HG03139 (cell line): ENCODE results near the gene CHMP1B.
"Not testable (repeated sequence)": the region's sequence is repeated elsewhere in the genome, so short reads cannot be mapped to it uniquely, and the experiment has no call there.

Experiments used
- ATAC-seq: cut with Tn5 transposase; IDR thresholded peaks from one replicate; pipeline ENCODE4 v1.9.1; 2021; ENCODE audit not compliant: unreplicated experiment

Gene CHMP1B

DNA sequence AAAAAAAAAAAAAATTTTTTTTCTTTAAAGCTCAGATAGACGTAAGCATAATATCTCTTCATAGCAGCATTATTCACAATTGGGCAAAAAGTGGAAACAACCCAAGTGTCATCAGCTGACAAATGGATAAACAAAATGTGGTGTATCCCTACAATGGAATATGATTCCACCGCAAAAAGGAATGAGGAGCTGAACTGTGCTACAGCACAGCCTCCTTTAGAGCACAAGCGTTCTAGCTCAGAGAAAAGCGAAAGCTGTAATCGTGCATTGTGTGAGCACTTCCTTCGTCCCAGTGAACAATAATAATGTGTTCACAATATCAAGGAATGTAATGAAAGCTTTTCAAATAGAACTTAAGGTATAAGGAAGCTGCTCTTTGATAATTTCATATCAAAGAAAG lies 11.7 kb upstream of the CHMP1B start:
- ATAC-seq: no peak

DNA sequence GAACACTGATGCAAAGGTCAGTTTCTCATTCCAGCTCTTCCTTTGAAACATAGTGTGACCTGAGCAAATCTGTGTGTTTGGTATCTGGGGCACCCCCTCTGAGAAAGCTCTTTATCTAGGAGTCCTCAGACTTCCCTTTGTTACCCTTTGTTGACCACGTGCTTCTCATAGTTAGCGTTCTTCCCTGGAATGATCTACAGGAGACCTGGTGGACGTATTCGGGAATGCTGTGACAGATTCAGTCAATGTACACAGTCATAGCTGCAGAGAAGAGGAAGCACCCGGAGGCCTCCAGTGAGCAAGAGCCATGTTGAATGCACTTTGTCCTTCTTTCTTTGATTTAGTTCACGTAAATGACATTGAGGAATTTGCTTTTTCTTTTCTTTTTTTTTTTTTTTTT lies 10.7 kb upstream of the CHMP1B start:
- no peak for ATAC-seq

- no peak for ATAC-seq
Observed at GRCh38 chr18:11842562-11842961, 8.7 kb upstream of the CHMP1B start.

- ATAC-seq: no peak
Observed at GRCh38 chr18:11844436-11844835, 6.8 kb upstream of the CHMP1B start.

DNA sequence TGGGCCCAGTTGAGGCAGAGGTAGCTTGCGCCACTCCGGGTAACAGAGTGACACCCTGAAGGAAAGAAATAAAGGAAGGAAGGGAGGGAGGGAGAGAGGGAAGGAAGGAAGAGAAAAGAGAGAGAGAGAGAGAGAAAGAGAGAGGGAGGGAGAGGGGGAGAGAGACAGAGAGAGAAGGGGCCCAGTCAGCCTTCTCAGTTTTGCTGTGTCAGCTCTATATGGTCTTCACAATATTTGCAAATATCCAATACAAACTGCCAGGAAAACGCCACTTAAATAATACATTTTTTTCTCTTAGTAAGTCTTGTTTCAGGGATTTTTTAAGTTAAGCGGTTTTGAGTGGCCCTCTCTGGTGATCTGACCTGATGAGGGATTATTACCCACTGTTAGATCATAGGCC lies 5.6 kb upstream of the CHMP1B start:
- no peak for ATAC-seq

GRCh38 chr18:11847811-11848210 lies 3.4 kb upstream of the CHMP1B start:
- ATAC-seq: no peak

GRCh38 chr18:11849279-11849678 lies 1.9 kb upstream of the CHMP1B start:
- no peak for ATAC-seq

DNA sequence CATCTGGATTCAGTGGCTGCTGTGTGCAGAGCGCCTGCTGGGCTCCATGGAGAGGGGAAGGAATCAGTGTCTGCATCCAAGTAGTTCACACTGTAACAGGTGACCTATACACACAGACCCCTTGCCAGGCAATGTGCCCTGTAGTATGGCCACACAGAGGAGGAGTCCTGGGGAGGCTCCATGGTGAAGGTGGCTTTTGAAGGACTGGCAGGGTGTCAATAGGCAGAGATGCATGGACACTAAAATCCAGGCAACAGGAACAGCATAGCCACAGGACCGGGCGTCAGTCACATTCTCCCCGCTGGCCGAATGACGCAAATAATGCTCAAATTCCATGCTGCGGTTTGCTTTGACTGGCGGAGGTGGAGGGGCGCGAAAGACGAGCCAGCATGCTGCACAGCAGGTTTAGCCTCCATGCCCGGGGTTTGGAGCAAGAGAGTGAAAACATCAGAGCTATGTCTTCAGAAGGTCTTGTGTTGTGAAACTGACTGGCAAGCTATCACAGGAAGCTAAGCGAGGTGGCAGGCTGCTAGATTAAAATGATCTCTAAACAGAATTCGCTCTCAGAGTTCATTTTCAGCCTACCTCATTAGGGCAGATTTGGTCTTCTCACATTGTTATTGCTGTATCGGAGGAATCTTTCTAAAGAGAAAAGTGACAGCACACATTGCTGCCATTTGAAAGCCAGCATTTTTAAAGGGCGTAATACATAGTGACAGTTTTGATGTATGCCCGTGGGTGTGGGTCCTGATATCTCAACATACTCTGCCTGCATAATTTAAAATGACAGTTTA lies 1.2 kb upstream of the CHMP1B start:
- no peak for ATAC-seq

DNA sequence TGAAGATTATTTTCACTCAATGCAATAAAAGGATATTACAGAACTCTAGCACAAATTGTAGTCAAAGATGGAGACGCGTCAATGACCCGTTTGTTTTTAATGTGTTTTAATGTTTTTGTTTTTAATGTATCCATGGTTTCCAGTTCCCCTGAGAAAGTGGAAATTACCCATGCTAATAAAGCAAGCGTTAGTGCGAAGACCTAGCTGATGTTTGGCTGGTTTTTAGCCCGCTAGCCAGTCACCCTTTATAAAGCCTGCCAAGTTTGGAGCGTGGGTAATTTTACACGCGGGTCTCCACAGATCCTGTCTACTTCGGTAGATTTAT lies 430 bp upstream of the CHMP1B start:
- peak; percentile 20 for ATAC-seq

- no peak for ATAC-seq
Observed at GRCh38 chr18:11851806-11852337, 659 bp downstream of the CHMP1B start.

DNA sequence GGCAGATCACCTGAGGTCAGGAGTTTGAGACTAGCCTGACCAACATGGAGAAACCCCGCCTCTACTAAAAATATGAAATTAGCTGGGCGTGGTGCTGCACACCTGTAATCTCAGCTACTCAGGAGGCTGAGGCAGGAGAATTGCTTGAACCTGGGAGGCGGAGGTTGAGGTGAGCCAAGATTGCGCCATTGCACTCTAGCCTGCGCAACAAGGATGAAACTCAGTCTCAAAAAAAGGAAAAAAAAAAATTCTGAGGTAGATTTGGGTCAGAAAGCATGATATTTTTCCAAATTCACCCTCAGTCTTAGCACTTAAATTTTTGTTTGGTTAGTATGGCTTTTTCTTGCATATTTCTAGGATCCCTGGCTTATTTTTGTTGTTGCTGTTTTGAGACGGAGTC lies 3.3 kb downstream of the CHMP1B start:
- not testable (repeated sequence) for ATAC-seq

GRCh38 chr18:11857177-11857887 lies 6.1 kb downstream of the CHMP1B start:
- ATAC-seq: no peak

GRCh38 chr18:11859282-11859830 lies 8.1 kb downstream of the CHMP1B start:
- ATAC-seq: no peak

DNA sequence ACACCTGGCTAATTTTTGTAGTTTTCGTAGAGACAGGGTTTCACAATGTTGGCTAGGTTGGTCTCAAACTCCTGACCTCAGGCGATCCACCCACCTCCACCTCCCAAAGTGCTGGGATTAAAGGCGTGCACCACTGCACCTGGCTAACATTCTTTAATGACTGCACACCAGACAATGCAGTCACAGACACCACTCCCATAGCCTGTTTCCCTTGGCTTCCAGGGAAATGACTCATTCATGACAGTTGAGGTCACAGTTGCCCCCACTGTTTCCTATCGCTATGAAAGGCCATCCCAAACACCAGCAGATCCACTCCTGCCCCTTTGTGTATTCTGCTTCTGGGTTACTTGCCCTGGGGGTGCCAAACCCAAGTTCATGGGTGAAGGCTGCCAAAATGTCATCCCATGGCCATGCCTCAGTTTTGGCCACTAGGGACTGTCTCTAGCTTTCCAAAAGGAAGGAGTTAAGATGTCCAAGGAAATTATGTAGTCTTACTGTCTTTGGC lies 8.7 kb downstream of the CHMP1B start:
- no peak for ATAC-seq

DNA sequence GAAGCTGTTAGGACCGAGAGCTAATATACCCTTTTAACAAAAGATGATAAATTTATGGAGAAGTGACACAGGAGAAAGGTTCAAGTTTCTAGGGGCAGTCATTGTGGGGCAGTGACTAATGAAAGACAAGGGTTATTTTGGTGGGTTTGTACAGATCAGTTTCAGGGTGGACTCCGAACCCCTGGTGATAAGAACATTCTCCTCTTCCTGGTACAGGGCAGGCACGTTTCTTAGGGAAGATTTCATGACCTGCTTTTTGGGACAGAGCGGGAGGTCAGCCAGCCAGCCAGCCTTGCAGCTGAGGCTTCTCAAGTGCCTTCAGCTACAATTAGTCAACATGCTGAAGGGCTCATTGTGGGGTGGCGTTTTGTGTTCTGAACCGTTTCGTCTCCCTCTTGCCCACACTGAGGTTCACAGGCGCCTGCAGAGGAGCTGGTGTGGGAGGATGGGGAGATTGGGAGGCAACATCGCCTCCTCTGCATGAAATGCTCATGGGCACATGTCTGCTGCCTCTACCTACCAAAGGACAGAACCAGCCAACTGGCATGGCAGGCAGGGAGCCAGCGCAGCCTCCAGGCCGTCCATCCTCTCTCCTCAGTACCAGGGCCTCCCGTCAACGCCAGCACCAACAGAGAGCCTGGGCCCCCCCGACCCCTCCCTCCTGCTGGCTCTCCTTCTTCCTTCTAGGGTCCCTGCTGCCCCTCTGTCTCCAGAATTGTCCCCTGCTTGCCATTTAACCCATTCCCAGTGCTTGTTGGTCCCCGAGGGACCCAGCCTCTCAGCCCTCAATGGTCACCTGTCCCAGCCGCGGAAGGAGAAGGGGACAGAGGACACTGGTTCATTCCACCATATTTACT lies 9.6 kb downstream of the CHMP1B start:
- ATAC-seq: no peak

DNA sequence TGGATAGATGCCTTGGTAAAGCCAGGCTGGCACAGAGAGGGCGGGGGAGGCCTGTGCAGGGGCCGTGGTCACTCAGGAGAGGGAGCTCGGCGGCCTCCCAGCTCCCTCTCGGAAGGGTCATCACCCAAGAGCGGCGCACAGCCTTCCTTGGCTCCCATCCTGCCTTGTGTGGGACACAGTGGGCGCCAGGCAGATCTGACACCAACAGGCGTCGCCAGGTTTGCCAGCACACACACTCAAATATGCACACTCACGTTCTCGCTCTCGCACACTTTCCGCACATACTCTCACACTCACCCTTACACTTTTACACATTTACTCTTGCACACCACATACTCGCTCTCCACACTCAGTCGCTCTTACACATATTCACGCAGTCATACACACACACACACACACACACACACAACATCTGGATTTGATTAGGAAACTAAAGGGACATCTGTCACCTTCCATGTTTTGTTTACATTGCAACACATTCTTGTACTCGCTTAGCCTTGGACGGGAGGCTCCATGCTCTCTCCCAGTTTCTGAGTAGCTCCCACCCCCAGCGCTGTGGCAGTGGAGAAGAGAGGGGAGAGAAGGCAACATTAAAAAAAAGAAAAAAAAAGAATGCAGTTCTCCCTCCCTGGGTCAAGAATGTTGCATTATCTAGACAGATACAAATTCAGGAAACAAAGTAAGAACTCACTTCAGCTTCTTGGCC lies 10.5 kb downstream of the CHMP1B start:
- ATAC-seq: no peak

DNA sequence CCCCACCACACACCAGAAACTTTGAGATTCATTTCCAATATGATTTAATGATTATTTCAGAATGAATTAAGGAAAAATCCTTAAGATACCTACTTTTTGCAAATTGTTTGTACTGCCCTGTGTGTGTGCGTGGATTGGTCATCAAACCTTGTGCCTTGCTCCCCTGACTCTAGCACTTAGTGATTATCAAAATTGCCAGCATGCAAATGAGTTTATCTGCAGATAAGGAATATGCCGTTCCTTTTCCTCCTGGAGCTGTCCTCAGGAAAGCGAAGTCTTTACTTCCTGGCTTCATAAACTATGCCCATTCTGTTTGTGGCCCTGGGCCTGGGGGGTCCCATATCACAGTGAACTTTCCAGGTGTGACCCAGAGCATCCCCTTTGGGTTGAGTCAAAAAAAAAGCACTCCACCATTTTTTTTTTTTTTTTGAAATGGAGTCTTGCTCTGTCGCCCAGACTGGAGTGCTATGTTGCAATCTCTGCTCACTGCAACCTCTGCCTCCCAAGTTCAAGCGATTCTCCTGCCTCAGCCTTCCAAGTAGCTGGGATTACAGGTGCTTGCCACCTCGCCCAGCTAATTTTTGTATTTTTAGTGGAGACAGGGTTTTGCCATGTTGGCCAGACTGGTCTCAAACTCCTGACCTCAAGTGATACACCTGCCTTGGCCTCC lies 11.4 kb downstream of the CHMP1B start:
- ATAC-seq: no peak

DNA sequence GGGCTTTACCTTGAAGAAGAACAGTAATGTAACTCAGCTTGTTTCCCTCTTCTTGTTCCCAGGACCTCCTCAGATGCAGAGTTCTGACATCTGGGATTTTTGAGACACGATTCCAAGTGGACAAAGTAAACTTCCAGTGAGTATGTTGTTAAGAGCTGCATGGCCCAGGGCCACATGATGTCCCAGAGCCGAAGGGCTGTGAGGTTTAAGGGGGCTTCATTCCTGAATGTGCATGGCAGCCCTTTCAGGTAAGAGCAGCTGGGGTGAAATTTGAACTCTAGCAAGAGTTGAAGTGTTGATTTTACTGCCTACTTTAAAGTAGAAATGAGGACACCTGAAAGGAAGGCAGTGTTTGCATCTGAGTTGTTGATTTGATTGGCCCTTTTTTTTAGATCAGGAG lies 13.3 kb downstream of the CHMP1B start:
- ATAC-seq: no peak

GRCh38 chr18:11865071-11865470 lies 13.9 kb downstream of the CHMP1B start:
- ATAC-seq: no peak

DNA sequence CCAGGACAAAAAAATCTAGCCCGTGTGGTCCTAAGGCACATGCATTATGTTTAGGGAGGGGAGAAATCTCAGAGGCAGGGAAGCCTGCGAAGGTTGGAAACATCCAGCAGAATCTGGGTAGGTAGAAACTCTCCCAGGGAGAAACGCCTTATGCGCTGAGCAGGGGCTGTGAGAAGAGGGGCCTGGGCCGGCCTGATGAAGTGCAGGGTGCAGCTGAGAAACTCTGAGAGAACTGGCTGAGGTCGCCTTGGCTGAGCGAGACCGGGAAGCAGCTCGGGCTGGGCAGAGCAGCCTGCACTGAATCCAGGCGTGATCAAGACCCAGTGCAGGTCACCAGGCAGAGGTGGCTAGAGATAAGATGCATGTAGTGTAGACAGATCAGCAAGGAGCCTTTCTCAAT lies 15.1 kb downstream of the CHMP1B start:
- ATAC-seq: no peak
